ENCODE data around the gene RUSC2. TPM values are rescaled to one million over a fixed set of nuclear protein-coding genes. Genes with fewer than 3 reads are reported as not detected.

Gene RUSC2
- total RNA-seq, 2 donors from 2014 or later: 89.8 to 124 TPM

GRCh38 chr9:35478871-35479270 is 11.0 kb upstream of the RUSC2 start:
- Histone ChIP-seq H3K27me3 (replicated peaks; ENCODE audit: insufficient read depth) (no peaks in the 10 kb centered on the region), H3K27ac (no peak overlapping the region), H3K4me1 (ENCODE audit: control insufficient read depth in 1 of 2, low read depth in 2 of 2) (peaks cover 0 to 11% of the 10 kb centered on the region in 2 donors), H3K9me3 (no peaks in the 10 kb centered on the region), H3K36me3 (no peaks in the 10 kb centered on the region), H3K4me3 (no peak overlapping the region)
- no peak for ATAC-seq (ENCODE audit: insufficient number of reproducible peaks, low FRiP score, low read depth)
- DNase-seq (ENCODE audit: low spot score): no peak
- TF ChIP-seq CTCF (IDR thresholded peaks at IDR 0.05): no peak

DNA sequence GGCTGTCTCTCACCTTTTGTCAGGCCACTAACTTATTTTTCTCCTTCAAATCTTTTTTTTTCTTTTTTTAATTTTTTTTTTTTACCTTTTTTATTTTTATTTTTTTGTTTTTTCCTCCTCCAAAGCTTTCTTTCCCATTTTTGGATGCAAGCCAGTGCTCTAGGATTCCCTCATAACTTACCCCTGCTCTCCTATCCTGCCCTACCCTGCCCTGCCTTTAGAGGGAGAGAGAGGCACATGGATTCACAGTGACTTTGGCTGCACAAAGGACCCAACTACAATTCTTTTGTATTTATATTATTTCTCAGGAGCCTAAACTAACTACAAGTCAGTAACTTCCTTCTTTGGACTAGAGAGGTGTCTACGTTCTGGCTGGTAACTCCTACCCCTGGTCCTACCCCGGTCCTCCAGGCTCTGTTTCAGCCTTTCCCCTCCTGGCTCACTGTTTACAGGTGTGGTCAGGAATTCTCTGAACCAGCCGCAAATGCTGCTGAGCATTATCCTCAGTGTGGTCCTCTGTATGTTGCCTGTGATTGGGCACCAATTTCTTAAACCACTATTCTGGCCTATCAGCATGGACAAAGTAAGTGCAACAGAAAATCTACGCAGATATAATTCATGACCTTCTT is 8.4 kb upstream of the RUSC2 start:
- DNase-seq (ENCODE audit: low spot score) (no peak), ATAC-seq (ENCODE audit: insufficient number of reproducible peaks, low FRiP score, low read depth) (no peak)
- Histone ChIP-seq H3K36me3 (no peaks in the 10 kb centered on the region), H3K27ac (no peak overlapping the region), H3K9me3 (no peaks in the 10 kb centered on the region), H3K4me3 (no peak overlapping the region), H3K27me3 (replicated peaks; ENCODE audit: insufficient read depth) (no peaks in the 10 kb centered on the region), H3K4me1 (ENCODE audit: control insufficient read depth in 1 of 2, low read depth in 2 of 2) (peaks cover 0 to 11% of the 10 kb centered on the region in 2 donors)
- peak; percentile 60 for TF ChIP-seq CTCF (IDR thresholded peaks at IDR 0.05)

DNA sequence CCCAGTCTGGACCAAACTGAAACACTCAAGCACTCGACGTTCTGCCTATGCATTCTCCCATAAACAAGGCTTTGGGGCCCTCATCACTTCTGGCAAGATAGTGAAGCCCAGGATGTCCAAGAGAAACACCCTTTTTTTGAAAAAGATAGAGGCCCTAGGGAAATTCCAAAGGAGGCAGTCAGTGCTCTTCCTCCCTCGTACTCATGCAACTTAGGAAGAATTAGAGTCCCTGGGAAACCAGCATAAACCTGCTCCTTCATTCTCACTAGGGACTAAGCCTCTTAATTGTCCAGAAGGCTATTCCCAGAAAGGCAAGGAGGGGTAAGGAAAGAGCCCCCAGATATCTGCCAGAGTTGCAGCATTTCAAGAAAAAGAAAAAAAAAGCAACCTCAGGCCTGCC is 7.8 kb upstream of the RUSC2 start:
- Histone ChIP-seq H3K4me1 (ENCODE audit: control insufficient read depth in 1 of 2, low read depth in 2 of 2) (peaks cover 0 to 8% of the 10 kb centered on the region in 2 donors), H3K27ac (no peak overlapping the region), H3K27me3 (replicated peaks; ENCODE audit: insufficient read depth) (no peaks in the 10 kb centered on the region), H3K4me3 (no peak overlapping the region), H3K36me3 (no peaks in the 10 kb centered on the region), H3K9me3 (no peaks in the 10 kb centered on the region)
- DNase-seq (ENCODE audit: low spot score) (no peak), ATAC-seq (ENCODE audit: insufficient number of reproducible peaks, low FRiP score, low read depth) (no peak)
- no peak for TF ChIP-seq CTCF (IDR thresholded peaks at IDR 0.05)

- Histone ChIP-seq H3K4me1 (ENCODE audit: control insufficient read depth in 1 of 2, low read depth in 2 of 2) (peaks cover 6 to 15% of the 10 kb centered on the region in 2 donors), H3K36me3 (no peaks in the 10 kb centered on the region), H3K27me3 (replicated peaks; ENCODE audit: insufficient read depth) (no peaks in the 10 kb centered on the region), H3K4me3 (no peak overlapping the region), H3K27ac (no peak overlapping the region), H3K9me3 (no peaks in the 10 kb centered on the region)
- DNase-seq (ENCODE audit: low spot score) (no peak), ATAC-seq (ENCODE audit: insufficient number of reproducible peaks, low FRiP score, low read depth) (no peak)
- TF ChIP-seq CTCF (IDR thresholded peaks at IDR 0.05): no peak
Measured at GRCh38 chr9:35484406-35484805, 5.5 kb upstream of the RUSC2 start.

DNA sequence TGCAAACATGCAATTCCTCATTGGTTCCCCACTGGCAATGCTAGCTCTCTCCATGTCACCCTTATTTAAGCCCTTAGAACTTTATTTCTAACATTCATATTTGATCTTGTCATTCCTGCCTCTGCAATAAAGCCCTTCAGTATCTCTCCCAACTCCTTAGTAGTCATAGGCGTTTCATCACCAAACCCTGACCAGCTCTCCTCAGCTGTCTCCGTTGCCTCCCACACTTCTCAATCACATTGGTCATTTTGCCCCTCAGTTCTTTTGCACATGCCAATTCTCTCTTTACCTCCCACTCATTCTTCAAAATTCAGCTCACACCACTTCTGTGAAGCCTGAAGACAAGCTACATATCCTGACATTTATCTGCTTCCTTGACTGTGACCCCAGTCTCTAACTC is 2.8 kb upstream of the RUSC2 start:
- Histone ChIP-seq H3K27me3 (replicated peaks; ENCODE audit: insufficient read depth) (no peaks in the 10 kb centered on the region), H3K27ac (no peak overlapping the region), H3K36me3 (no peaks in the 10 kb centered on the region), H3K4me1 (ENCODE audit: control insufficient read depth in 1 of 2, low read depth in 2 of 2) (peaks cover 6 to 9% of the 10 kb centered on the region in 2 donors), H3K9me3 (no peaks in the 10 kb centered on the region), H3K4me3 (no peak overlapping the region)
- TF ChIP-seq CTCF (IDR thresholded peaks at IDR 0.05): no peak
- ATAC-seq (ENCODE audit: insufficient number of reproducible peaks, low FRiP score, low read depth): no peak
- no peak for DNase-seq (ENCODE audit: low spot score)

All from thoracic aorta (tissue), 2 donors.